Thoracic aorta (tissue), 2 donors: Measurements from ENCODE around the gene NCBP3. TPM values are rescaled to one million over a fixed set of nuclear protein-coding genes. Genes with fewer than 3 reads are reported as not detected.

ENCODE experiments used
- ATAC-seq: fragments of 150-250 bp; one replicate; pipeline ENCODE4 v1.8.0; 2017; ENCODE audit warnings: low read depth; ENCODE audit not compliant: insufficient number of reproducible peaks, low FRiP score
- DNase-seq: peaks from one replicate; pipeline ENCODE4 v3.0.0-alpha.2; 2020; ENCODE audit warnings: low spot score
- H3K27ac ChIP-seq, 2 donors: fragments of 200-600 bp; sonication (generic); 1 replicate in 1 of 2; 2 replicates in 1 of 2; pipeline ENCODE4 v1.5.1; 2016; ENCODE audit warnings: mild to moderate bottlenecking in 2 of 2, moderate library complexity in 2 of 2
- H3K27me3 ChIP-seq: fragments of 200-600 bp; sonication (generic); replicated peaks from 2 replicates; pipeline ENCODE4 v1.6.0; 2016; ENCODE audit warnings: mild to moderate bottlenecking; ENCODE audit not compliant: insufficient read depth
- H3K36me3 ChIP-seq: fragments of 200-600 bp; sonication (generic); one replicate; pipeline ENCODE4 v1.5.1; 2016
- H3K4me1 ChIP-seq, 2 donors: fragments of 200-600 bp; sonication (generic); 1 replicate in 1 of 2; 2 replicates in 1 of 2; pipeline versions ENCODE4 v1.5.1 to v1.6.0; 2016; ENCODE audit warnings: low read depth in 2 of 2, mild to moderate bottlenecking in 1 of 2; ENCODE audit not compliant: control insufficient read depth in 1 of 2
- H3K4me3 ChIP-seq: fragments of 200-600 bp; sonication (generic); 2 replicates; pipeline ENCODE4 v1.5.1; 2016; ENCODE audit warnings: mild to moderate bottlenecking
- H3K9me3 ChIP-seq: fragments of 200-600 bp; sonication (generic); 2 replicates; pipeline ENCODE4 v1.5.1; 2016
- CTCF ChIP-seq: fragments of 200-600 bp; sonication (generic); IDR thresholded peaks from one replicate; pipeline ENCODE4 v1.5.1; 2019; ENCODE audit warnings: antibody characterized with exemption
- total RNA-seq, 2 donors: library from RNA; depleted of rRNA; stranded (reverse); fragments of >200 nt; gene quantifications; one replicate each; pipeline versions ENCODE4 v1.1.0 to v1.2.3, GENCODE V29; 2016

NCBP3 gene
- total RNA-seq, 2 donors from 2014 or later: 28.8 to 47.8 TPM

GRCh38 chr17:3828852-3829232, 17.2 kb downstream of the NCBP3 start:
- Histone ChIP-seq H3K27ac (no peak overlapping the region), H3K27me3 (no peaks in the 10 kb centered on the region), H3K4me3 (no peak overlapping the region), H3K36me3 (peaks cover 21% of the 10 kb centered on the region), H3K4me1 (peaks cover 4 to 14% of the 10 kb centered on the region in 2 donors), H3K9me3 (no peaks in the 10 kb centered on the region)
- DNase-seq (no peak), ATAC-seq (no peak)
- no peak for TF ChIP-seq CTCF

DNA sequence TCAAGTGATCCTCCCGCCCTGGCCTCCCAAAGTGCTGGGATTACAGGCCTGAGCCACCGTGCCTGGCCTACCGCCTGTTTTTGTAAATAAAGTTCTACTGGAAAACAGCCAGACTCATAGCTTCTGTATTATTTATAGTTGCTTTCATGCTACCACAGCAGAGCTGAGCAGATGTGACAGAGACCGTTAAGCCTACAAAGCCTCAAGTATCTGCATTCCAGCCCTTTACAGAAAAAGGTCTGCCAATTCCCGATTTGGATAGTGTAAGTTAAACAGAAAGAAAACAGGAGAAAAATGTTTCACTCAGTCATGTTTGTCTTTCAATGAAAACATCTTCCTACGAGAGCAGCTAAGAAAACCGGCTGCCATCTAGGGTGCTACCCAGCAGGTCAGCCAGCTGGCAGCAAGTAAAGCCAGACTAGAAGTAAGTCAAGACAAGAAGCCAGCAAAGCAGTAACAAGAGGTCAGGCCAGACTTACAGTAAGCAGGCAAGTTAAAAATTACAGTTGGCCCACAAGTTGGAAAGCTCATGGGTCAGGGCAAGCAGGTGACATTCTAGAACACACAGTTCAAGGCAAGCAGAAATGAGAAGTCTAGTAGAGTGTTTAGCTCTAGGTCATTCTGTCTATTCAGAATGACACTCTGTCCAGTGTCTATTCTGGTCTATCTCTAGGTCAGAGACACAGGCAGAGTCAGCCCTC, 17.7 kb downstream of the NCBP3 start:
- H3K36me3 ChIP-seq: peaks cover 23% of the 10 kb centered on the region
- peak overlapping the region in 1 of 2 donors; percentile 27 for H3K27ac ChIP-seq
- ATAC-seq (no peak), DNase-seq (no peak)
- peaks cover 4 to 14% of the 10 kb centered on the region in 2 donors for H3K4me1 ChIP-seq
- no peaks in the 10 kb centered on the region for H3K9me3 ChIP-seq
- no peak for TF ChIP-seq CTCF
- H3K27me3 ChIP-seq: no peaks in the 10 kb centered on the region
- no peak overlapping the region for H3K4me3 ChIP-seq

DNA sequence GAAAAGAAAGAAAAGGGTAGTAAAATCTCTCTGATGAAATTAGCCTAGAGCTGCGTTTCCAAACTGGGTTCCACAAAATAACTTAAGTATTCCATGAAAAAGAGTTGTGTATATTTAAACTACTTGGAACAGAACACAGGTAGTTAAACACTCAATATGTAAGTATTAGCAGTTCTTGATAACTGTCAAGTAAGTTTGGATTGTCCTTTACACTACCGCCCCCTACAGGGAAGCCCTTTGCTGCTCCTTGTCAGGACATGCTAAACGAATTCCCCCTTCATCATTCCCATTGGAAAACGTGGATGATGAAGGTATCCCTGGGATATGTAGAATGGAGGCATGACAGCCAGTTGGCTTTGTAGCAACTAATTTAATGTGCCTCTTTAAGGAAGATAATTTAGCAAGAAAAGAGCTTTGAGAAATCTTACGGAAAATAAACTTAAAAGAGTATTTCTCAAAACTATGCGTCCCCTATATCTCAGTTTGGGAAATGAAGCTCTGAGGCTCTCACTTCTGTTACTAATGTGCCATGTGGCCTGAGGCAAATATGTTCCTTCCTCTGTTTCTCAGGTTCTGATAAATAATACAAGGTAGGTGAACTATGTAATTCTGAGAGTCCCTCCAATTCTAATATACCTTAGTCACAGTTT, 18.8 kb downstream of the NCBP3 start:
- no peak for ATAC-seq
- H3K4me3 ChIP-seq: no peak overlapping the region
- H3K4me1 ChIP-seq: peaks cover 4 to 14% of the 10 kb centered on the region in 2 donors
- no peak for TF ChIP-seq CTCF
- H3K9me3 ChIP-seq: no peaks in the 10 kb centered on the region
- no peaks in the 10 kb centered on the region for H3K27me3 ChIP-seq
- no peak for DNase-seq
- peaks cover 32% of the 10 kb centered on the region for H3K36me3 ChIP-seq
- H3K27ac ChIP-seq: peak overlapping the region in 1 of 2 donors; percentile 27

DNA sequence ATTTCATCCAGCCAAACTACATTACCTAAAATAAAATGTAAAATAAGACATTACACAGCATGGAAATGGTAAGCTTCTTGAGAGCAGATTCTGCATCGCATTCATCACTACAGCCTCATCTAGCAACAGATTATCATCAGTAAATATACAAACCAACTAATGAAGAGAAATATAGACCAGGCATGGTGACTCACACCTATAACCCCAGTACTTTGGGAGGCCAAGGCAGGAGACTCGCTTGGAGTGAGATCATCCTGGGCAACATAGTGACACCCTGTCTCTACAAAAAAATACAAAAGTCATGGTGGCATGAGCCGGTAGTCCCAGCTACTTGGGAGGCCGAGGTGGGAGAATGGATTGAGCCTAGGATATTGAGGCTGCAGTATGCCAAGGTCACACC, 19.9 kb downstream of the NCBP3 start:
- Histone ChIP-seq H3K9me3 (no peaks in the 10 kb centered on the region), H3K36me3 (peaks cover 41% of the 10 kb centered on the region), H3K27ac (no peak overlapping the region), H3K4me1 (peaks cover 4 to 14% of the 10 kb centered on the region in 2 donors), H3K27me3 (no peaks in the 10 kb centered on the region), H3K4me3 (no peak overlapping the region)
- DNase-seq: no peak
- ATAC-seq: no peak
- TF ChIP-seq CTCF: no peak

DNA sequence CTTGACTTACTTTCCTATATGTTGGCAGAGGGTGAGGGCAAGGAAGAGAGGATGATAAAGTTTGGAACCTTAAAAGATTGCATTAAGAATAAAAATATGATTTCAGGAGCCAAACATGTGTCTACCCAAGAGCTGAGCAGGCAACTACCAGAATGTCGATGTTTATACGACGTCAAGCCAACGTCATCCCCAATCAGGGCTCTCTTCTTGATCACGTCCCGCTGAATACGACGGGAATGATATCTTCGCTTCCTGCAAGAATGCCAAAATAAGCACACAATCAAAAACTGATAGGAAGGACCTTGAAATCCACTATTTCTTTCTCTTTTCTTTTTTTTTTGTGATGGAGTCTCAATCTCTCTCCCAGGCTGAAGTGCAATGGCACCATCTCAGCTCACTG, 24.9 kb downstream of the NCBP3 start:
- Histone ChIP-seq H3K27ac (no peak overlapping the region), H3K4me1 (no peaks in the 10 kb centered on the region), H3K27me3 (no peaks in the 10 kb centered on the region), H3K4me3 (no peak overlapping the region), H3K9me3 (no peaks in the 10 kb centered on the region), H3K36me3 (peaks cover 57% of the 10 kb centered on the region)
- no peak for TF ChIP-seq CTCF
- ATAC-seq: no peak
- DNase-seq: no peak
